CD4-positive, alpha-beta T cell treated with Interferon gamma for 1 hour (primary cell): ENCODE results near the gene PIEZO1.
"Not testable (repeated sequence)": the region's sequence is repeated elsewhere in the genome, so short reads cannot be mapped to it uniquely, and the experiment has no call there.

Experiments used
- DNase-seq: peaks from one replicate; pipeline ENCODE4 v3.0.0-alpha.2; 2020

Gene PIEZO1, protein sequence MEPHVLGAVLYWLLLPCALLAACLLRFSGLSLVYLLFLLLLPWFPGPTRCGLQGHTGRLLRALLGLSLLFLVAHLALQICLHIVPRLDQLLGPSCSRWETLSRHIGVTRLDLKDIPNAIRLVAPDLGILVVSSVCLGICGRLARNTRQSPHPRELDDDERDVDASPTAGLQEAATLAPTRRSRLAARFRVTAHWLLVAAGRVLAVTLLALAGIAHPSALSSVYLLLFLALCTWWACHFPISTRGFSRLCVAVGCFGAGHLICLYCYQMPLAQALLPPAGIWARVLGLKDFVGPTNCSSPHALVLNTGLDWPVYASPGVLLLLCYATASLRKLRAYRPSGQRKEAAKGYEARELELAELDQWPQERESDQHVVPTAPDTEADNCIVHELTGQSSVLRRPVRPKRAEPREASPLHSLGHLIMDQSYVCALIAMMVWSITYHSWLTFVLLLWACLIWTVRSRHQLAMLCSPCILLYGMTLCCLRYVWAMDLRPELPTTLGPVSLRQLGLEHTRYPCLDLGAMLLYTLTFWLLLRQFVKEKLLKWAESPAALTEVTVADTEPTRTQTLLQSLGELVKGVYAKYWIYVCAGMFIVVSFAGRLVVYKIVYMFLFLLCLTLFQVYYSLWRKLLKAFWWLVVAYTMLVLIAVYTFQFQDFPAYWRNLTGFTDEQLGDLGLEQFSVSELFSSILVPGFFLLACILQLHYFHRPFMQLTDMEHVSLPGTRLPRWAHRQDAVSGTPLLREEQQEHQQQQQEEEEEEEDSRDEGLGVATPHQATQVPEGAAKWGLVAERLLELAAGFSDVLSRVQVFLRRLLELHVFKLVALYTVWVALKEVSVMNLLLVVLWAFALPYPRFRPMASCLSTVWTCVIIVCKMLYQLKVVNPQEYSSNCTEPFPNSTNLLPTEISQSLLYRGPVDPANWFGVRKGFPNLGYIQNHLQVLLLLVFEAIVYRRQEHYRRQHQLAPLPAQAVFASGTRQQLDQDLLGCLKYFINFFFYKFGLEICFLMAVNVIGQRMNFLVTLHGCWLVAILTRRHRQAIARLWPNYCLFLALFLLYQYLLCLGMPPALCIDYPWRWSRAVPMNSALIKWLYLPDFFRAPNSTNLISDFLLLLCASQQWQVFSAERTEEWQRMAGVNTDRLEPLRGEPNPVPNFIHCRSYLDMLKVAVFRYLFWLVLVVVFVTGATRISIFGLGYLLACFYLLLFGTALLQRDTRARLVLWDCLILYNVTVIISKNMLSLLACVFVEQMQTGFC (N-terminal part only)

DNA sequence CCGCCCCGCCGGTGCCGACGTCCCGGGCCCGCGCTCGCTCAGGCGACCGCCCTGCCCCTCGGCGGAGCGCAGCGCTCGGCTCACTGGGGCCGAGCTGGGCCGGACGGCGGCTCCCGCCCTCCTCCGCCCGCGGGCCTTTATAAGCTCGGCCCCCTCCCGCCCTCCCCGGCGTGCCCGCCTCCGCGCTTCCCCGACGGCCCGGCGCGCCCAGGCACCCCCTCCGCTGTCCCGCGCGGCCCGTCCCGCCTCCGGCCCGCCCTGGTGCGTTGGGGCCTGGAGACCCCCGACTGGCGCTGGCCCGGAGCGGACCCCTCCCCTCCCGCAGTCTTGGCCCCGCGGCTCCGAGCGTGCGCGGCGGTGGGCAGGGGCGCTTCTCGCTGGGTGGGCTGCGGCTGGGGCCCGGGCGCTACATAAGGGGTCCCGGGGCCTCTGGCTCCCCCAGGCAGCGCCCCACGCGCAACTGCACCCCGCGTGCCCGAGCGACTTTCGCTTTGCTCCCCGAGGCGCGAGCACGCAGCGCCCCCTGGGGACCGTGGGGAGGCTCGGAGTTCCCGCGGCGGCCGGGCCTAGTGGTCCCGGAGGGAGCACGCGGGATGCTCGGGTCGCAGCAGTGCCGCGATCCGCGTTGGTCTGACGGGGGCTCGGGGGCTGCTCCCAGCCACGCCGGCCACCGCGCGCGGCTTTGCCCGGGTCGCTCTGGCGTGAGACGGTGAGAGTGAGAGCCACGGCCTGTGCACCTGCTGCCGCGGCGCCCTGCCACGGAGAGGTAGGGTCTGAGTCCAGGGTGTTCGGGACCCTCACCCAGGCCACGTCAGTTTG is at the start of gene PIEZO1:
TSS of gene PIEZO1 (minus strand) at position 115 of the 819 bp plus-strand sequence. CDS start 256 bp downstream, outside the sequence.
- DNase-seq = peak; percentile 80

DNA sequence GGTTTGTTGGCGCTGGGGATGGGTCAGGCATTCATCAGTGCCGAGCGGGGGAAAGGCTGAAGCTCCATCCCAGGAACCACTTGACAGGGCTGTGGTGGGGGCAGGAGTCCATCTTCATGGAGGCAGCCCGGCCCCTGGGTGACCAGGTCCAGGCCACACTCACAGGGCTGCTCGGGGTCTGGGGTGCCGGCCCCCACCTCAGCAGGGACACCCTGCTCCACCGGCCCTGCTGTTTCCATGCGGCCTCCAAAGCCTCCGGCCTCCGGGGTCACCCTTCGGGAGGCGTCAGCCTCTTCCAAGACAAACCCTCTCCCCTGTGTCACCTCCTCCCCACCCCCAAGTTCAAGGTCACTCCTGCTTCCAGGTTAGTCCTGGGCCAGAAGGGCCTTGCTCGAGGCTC is 49.6 kb upstream of the PIEZO1 start:
- no peak for DNase-seq

DNA sequence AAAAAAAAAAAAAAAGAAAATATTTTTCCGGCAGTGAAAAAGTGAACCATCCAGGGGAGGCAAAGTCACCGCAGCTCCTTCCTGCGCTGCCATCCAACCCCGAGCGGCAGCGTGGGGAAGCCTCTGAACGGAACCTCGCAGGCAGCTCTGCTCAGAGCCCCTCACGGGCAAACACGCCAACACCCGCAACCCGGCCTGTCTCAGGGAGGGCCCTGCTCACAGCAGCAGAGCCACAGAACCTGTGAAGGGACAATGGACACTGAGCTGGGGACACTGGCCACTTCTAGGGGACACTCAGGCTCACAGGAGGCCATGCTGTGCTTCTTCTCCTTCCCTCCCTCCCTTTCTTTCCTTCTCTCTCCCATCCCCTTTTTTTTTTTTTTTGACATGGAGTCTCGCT is 48.1 kb upstream of the PIEZO1 start:
- DNase-seq = no peak

DNA sequence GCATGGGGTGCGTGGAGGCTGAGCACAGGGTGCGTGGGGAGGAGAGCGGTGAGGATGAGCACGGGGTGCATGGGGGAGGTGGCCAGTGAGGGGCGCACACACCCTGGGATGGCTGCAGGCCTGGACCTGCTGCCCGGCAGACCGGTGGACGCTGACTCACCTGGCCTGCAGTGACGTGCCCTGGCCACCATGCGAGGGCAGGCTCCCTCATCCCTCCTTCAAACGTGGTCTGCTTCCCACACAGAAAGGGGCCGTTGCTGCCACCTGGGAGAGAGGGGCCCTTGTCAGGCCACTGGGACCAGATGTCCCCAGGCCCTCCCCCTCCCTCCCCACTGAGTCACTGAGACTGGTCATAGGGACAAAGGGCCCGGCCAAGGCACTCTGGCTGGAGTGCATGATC is 46.8 kb upstream of the PIEZO1 start:
- DNase-seq = no peak

DNA sequence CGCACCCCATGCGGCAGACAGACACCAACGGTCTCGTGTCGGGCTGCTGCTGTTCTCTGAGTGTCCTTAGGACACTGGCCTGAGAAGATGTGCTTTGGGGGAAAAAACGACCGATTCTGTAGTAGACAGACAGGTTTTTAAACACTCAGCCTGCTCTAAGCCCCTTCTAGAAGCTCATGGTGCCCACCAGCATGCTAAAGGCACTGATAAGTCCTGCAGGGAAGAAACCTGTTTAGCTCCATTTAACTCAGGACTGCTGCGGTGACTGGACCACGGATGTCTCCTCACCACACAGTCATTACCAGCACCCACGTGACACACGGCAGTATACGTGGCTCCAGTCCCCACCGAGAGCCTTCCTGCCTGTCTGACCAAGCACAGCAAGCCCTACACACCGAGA is 45.8 kb upstream of the PIEZO1 start:
- DNase-seq = no peak

DNA sequence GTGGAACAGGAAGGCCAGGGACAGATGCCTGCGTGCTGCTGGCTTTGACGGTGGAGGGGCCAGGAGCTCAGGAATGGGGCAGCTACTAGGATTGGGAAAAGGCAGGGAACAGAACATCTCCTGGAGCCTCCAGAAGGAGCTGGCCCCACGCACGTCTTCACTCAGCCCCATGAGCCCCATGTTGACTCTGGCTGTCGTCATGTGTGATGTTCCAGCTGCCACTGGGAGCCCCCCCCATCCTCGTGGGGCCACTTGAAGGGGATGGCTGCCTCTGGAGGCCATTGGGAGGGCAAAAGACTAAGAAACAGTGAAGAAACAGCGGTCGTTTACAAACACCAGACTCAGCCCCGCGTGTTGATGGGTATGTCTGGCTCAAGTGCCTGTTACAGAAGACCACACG is 45.2 kb upstream of the PIEZO1 start:
- no peak for DNase-seq

DNA sequence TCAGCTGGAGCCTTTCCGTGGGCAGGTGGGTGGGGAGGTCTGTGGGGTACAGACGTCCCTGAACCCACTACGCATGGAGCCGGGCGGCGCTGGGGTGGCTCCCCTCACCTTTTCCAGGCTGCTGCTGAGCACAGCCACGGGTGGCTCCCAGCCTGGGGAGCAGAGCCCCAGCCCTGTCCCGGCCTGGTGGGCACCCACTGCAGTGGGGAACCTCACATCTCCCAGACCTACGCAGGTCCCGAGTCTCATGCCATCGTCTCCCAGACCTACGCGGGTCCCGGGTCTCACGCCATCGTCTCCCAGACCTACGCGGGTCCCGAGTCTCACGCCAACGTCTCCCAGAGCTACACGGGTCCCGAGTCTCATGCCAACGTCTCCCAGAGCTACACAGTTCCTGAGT is 43.7 kb upstream of the PIEZO1 start:
- no peak for DNase-seq

DNA sequence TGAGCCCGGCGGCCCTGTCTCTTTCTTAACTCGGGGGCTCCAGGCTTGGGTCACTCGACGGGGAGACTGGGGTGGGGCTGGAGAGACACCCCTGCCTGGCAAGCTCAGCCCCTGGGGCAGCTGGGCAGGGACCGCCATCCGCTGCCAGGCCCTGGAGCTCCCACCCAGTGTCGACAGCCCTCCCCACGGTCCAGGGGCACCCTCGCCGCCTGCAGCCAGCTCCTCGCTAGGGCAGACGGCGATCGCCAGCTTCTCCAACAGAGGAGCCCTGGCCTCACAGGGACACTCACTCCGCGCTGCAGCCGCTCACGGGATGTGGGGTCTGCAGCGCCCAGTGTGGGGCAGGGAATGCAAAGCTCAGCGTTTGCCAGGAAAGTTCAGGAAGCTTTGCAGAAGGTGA is 42.7 kb upstream of the PIEZO1 start:
- DNase-seq = no peak

DNA sequence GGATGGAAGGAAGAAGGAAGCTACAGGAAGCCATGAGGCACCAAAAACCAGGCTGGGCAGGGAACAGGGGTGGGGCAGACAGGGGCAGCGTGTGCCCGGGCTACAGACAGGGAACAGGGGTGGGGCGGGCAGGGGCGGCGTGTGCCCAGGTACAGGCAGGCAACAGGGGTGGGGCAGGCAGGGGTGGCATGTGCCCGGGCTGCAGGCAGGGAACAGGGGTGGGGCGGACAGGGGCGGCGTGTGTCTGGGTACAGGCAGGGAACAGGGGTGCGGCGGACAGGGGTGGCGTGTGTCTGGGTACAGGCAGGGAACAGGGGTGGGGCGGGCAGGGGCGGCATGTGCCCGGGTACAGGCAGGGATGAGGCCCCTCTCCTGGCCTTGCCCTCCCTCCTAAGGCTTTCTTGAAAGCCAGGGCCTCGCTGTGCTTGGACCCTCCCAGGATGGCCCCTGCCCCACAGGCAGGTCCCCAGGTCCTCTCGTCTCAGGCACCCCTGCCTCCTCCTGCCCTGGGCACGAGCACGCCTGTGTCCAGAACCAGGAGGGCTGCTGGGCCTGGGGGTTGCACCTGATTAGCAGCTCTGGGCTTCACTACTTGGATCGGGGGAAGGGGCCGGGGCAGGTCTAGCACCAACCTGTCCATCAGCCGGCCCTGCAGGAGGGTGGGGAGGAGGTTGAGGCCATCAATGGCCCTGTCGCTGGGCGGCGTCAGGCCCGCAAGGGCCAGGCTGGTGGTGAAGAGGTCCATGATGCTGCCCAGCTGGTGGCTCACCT is 41.2 kb upstream of the PIEZO1 start:
- no peak for DNase-seq

DNA sequence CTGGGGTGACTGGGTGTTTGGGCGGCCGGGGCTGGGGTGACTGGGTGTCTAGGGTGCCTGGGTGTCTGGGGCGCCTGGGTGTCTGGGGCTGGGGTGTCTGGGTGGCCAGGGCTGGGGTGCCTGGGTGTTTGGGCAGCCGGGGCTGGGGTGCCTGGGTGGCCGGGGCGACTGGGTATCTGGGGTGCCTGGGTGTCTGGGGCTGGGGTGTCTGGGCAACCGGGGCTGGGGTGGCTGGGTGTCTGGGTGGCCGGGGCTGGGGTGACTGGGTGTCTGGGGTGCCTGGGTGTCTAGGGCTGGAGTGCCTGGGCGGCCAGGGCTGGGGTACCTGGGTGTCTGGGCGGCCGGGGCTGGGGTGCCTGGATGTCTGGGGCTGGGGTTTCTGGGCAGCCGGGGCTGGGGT is 40.1 kb upstream of the PIEZO1 start:
- no peak for DNase-seq

DNA sequence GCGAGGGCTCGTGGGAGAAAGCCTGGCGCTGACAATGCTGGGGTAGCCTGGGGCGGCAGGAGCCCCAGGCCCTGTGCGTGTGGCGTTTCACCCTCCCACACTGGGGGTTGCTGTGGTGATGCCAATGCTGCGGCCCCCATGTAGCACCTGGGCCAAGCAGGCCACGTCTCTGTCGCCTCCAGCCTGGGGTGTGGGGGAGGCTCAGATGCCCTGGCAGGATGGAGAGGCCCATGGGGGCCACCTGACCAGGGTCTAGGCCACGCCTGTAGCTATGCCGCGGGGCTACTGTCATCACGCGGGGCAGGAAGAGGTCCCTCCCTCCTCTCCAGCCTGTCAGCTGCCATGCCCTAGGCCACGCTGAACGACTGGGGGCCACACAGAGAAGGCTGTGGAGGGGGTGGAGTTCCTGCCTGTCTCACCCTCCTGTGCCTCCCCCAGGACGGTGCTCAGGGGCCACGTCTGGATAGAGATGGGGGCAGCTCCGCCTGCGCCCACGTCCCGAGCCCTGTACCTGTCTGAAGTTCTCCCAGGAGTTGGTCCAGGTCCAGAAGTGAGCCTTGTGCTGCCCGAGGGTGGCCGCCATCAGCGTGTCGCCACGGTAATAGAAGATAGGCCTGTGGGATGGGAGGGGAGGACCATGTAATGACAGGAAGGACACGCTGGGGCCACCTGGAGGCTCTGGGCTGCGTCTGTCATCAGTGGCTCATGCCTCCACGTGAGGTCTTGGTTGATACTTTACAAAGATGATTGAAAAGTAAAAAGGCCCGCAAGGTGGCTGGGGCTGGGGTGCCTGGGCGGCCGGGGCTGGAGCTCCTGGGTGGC is 39.4 kb upstream of the PIEZO1 start:
- no peak for DNase-seq

DNA sequence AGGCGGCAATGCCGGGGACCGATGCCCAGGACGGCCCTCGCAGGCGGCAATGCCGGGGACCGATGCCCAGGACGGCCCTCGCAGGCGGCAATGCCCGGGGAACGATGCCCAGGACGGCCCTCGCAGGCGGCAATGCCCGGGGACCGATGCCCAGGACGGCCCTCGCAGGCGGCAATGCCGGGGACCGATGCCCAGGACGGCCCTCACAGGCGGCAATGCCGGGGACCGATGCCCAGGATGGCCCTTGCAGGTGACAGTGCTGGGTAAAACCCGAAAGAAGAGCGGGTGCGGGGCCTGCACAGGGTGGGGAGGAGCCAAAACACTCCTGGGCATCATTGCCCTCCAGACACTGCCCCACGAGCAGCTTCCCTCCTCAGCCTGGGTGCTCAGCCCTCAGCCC is 38.6 kb upstream of the PIEZO1 start:
- DNase-seq = not testable (repeated sequence)

DNA sequence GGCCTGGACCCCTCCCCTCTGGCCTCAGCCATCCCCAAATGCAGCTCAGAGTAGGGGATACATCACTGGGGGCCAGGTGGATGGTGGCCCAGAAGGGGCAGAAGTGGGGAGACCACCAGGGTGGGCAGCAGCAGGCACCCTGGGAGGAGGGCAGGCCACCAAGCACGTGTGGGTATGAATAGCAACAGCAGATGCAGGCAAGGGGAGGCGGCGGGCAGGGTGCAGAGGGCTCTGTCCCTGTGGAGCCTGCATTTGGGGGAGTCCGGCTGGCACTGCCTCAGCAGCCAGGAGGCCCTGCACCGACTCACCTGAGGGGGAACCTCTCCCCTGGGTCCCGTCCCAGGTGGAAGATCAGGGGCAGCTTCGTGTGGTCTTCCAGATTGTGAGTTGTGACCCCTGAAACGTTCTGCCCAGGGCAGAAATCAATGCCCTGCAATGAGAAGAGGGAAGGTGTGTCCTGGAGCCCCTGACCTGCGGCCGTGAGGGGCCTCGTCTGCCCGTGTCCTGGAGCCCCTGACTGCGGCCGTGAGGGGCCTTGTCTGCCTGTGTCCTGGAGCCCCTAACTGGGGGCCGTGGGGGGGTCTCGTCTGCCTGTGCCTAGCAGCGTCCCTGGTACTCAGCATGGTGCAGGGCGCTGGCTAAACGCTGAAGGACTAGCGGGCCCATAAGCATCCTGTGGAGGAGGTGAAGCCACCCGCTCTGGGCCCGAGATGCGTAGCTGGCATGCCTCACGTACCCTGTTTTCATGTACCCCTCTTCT is 37.4 kb upstream of the PIEZO1 start:
- DNase-seq = no peak

DNA sequence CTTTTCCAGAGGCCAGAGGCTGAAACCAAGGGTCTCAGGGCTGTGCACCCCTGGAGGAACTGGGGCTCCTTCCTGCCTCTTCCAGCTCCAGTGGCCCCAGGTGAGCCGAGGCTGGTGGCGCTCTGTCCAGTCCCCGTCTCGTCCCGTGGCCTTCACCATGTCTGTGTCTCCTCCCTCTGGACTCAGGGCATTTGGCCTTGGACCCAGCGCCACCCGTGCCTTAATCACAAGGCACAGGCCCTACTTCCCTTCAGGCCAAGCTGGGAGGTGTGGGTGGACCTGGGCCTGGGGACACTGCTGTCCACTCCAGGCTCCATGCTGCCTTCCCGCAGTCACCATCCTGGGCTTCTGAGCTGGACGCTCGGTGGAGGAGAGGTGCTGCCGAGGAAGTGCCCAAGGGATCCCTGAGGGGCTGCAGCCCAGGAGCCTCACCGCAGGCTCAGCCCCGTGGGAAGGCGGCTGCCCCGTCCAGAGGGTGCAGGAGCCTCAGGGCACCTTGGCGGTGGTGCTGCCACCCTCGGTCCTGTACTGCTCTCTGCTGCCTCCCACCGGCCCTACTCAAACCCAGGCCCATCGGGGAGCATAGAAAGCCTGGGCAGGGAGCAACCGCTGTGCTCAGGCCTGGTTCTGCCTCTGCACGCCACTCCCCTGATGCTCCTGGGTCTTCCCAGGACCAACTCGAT is 36.3 kb upstream of the PIEZO1 start:
- DNase-seq = no peak

DNA sequence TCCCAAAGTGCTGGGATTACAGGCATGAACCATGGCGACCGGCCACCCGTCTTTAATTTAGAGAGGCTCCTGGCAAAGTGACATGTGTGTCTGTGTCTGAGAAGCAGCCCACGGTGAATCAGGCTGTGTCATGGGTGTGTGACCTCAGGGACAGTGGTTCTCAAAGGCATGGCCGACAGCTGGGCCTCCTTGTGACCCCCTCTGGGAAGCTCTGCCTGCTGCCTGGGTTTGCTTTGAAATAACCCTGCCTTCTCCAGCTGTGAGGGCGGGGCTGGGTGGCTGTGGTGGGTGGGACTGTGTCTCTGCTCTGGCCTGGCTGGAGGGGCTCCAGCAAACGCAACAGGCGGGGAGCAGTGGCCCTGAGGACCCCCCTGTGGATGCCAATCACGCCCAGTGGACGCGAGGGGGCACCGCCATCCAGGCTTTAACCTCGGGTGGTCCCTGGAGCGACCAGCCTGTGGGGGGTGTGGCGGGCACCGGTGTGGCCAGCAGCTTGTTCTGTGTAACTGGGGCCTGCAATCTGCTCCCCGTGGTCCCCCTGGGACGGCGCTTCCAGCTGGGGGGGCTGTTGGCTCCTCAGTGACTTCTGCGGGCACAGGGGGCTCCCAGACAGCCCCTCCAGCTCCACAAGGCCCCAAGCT is 35.5 kb upstream of the PIEZO1 start:
- DNase-seq = no peak

DNA sequence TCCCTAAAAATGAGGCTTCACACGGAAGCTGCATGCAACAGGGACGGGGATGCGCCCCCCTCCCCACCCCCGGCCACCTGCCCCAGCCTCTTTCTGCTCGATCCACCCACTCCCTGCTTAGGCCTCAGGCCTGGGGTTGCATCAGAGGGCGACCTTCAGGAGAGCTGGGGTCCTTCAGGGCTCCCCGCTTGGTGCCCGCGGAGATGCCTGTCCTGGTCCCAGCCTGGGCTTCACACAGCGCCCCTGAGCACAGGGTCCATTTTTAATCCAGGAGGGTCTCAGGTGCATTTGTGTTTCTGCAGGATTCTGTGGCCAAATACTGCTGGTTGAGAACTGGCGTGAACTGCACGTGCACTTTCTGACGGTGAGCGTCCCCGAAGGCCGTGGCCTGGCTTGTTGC is 34.1 kb upstream of the PIEZO1 start:
- DNase-seq = no peak

DNA sequence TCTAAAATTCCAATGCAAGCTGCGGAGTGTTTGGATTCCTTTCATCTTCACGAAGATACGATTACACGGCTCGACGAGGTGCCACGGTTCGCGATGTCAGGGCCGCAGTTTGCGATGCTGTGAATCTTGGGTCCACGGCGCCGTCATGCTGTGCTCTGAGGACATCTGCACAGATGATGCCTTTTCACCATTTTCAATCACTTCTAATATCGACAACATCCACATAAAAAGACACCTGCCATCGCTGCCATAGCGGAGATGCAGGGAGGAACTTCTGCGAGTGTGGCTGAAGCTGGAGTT is 33.5 kb upstream of the PIEZO1 start:
- DNase-seq = no peak

DNA sequence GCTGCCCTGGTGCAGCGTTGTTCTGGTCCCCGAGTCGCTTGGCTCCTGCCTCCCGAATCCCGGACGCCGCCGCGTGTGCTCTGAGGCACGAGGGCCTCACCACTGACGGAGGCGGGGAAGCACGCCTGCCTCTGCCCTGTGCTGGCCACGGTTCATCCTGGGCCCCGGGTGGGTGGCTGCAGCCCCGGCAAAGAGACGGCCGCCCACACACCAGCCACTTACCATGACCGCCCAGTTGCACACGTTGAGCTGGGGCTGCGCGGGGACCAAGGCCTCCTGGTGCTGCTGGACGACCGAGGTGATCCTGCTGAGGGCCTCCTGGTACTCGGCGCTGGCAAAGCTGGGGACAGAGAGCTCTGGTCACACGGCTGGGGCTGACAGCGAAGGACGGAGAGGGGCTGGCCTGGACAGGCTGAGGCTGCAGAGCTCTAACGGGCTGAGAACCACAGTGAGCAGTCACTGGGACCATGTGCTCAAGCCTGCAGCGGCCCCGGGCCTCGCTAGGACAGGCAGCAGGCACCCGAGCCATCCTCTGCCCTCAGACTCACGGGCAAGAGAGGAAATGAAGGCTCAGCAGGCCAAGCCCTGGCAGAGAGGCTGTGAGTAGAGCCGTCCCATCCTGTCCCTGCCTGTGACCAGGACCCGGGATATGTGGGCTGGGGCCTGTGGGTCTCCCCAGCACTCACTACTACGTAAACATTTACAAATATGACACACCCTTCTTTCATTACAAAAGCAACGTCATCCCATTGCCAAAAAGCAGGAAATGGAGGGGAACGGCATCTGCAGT is 33.0 kb upstream of the PIEZO1 start:
- no peak for DNase-seq
